BLaER1 (cell line): ENCODE measurements around the gene GNG10.
"Not testable (repeated sequence)": the region's sequence is repeated elsewhere in the genome, so short reads cannot be mapped to it uniquely, and the experiment has no call there.

Experiments
- H3K27ac ChIP-seq: shearing (Covaris generic); formaldehyde crosslinking; 2 replicates; pipeline ENCODE4 v1.8.1; 2022
- H3K27me3 ChIP-seq: shearing (Covaris generic); formaldehyde crosslinking; 2 replicates; pipeline ENCODE4 v1.8.1; 2022
- H3K36me3 ChIP-seq: shearing (Covaris generic); formaldehyde crosslinking; 2 replicates; pipeline ENCODE4 v1.8.1; 2022
- H3K4me1 ChIP-seq: shearing (Covaris generic); formaldehyde crosslinking; 2 replicates; pipeline ENCODE4 v1.8.1; 2022
- H3K4me2 ChIP-seq: shearing (Covaris generic); formaldehyde crosslinking; 2 replicates; pipeline ENCODE4 v1.8.1; 2022
- H3K4me3 ChIP-seq: shearing (Covaris generic); formaldehyde crosslinking; 2 replicates; pipeline ENCODE4 v1.8.1; 2022
- H3K9ac ChIP-seq: shearing (Covaris generic); formaldehyde crosslinking; 2 replicates; pipeline ENCODE4 v1.8.1; 2022
- H3K9me3 ChIP-seq: shearing (Covaris generic); formaldehyde crosslinking; 2 replicates; pipeline ENCODE4 v1.8.1; 2022
- H4K20me1 ChIP-seq: shearing (Covaris generic); formaldehyde crosslinking; 2 replicates; pipeline ENCODE4 v1.8.1; 2022
- Cebpa-rat ChIP-seq: shearing (Covaris generic); IDR thresholded peaks from 2 replicates; pipeline ENCODE4 v1.8.1; 2022

GNG10 gene

DNA sequence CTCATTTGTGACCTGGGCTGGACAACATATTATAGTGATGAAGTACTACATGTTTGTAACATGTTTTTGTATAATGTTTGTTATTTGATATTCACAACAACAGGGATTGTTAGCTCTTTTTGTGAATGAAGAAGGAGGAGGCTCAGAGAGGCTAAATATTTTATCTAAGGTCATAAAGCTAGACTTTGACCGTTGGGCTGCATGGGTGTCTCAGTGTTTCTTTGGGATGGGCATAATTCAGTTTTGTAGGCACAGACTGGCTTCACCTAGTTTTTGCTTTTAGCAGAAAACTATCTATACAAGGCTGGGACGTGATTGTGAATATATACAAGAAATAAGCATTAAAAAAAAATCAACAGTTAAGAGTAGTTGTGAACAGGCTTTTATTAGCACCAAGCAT lies 15.0 kb upstream of the GNG10 start:
- Histone ChIP-seq H3K4me2 (no peak overlapping the region), H3K27ac (no peak overlapping the region), H3K9ac (no peak overlapping the region), H3K4me3 (no peak overlapping the region), H3K9me3 (no peaks in the 10 kb centered on the region), H3K27me3 (no peaks in the 10 kb centered on the region), H3K36me3 (peaks cover 85% of the 10 kb centered on the region), H4K20me1 (peaks cover 12% of the 10 kb centered on the region; the same call in 1 of the 2 replicates), H3K4me1 (no peaks in the 10 kb centered on the region)
- no peak for TF ChIP-seq Cebpa-rat

DNA sequence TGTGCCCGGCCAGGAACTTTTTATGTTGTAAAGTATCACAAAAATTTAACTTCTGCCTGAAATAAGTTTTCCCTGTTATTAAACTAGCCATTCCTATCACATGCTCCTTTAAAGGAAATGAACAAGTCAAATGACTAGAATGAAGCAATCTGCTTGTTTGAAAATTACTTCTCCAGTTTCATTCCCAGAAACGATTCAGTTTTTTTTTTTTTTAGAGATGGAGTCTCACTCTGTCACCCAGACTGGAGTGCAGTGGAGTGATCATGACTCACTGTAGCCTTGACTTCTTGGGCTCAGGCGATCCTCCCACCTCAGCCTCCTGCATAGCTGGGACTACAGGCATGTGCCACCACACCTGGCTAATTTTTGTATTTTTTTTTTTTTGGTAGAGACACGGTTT lies 13.3 kb upstream of the GNG10 start:
- H3K27me3 ChIP-seq, result no peaks in the 10 kb centered on the region
- no peaks in the 10 kb centered on the region for H3K4me1 ChIP-seq
- no peak overlapping the region for H3K27ac ChIP-seq
- H3K36me3 ChIP-seq, result peaks cover 85% of the 10 kb centered on the region
- H3K9me3 ChIP-seq, result no peaks in the 10 kb centered on the region
- TF ChIP-seq Cebpa-rat, result no peak
- H3K4me2 ChIP-seq, result no peak overlapping the region
- H4K20me1 ChIP-seq, result peaks cover 6% of the 10 kb centered on the region; the same call in 1 of the 2 replicates
- no peak overlapping the region for H3K4me3 ChIP-seq
- H3K9ac ChIP-seq, result no peak overlapping the region

DNA sequence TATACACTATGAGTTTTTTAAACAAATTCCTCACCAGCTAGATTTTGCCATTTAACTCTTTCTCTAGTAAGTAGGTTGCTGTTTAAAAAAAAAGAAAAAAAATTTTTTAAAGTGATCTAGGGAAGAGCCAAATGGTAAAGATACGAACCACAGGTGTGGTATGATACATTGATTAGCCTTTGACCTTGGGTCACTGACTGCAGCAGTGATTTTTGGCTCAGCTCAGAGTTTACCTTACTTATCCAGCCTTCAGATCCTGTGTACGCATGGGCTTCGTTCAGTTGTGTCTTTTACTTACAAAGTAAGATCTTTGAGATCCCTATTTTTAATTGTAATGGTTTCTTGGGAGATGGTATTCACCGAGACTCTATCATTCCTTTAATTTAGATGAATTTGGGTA lies 12.4 kb upstream of the GNG10 start:
- no peaks in the 10 kb centered on the region for H3K4me1 ChIP-seq
- no peak for TF ChIP-seq Cebpa-rat
- H3K36me3 ChIP-seq, result peaks cover 82% of the 10 kb centered on the region
- no peak overlapping the region for H3K27ac ChIP-seq
- H3K27me3 ChIP-seq, result no peaks in the 10 kb centered on the region
- H3K4me3 ChIP-seq, result no peak overlapping the region
- H4K20me1 ChIP-seq, result no peaks in the 10 kb centered on the region; the same call in 1 of the 2 replicates
- H3K9ac ChIP-seq, result no peak overlapping the region
- no peak overlapping the region for H3K4me2 ChIP-seq
- no peaks in the 10 kb centered on the region for H3K9me3 ChIP-seq

DNA sequence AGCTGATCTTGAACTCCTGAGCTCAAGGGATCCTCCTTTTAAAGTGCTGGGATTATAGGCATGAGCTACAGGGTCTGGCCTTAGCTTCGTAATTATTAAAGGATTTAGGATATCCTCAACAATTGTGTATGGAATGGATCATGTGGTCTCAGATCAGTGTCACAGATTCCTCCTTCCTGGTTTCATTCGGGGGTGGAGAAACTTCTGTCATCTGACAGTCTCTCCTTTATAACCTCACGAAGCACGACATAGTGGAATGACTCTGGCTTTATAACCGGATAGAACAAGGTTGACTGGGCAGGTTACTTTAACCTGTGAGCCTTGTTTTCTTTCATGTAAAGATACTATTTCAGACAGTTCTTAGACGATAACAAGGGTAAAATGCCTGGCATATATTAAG lies 4.4 kb upstream of the GNG10 start:
- TF ChIP-seq Cebpa-rat, result no peak
- peaks cover 6% of the 10 kb centered on the region; the same call in 1 of the 2 replicates for H3K4me1 ChIP-seq
- no peaks in the 10 kb centered on the region for H3K9me3 ChIP-seq
- H3K9ac ChIP-seq, result no peak overlapping the region
- H3K27me3 ChIP-seq, result no peaks in the 10 kb centered on the region
- H3K36me3 ChIP-seq, result peaks cover 24% of the 10 kb centered on the region
- no peak overlapping the region for H3K4me2 ChIP-seq
- H3K27ac ChIP-seq, result no peak overlapping the region
- H4K20me1 ChIP-seq, result no peaks in the 10 kb centered on the region
- H3K4me3 ChIP-seq, result no peak overlapping the region

DNA sequence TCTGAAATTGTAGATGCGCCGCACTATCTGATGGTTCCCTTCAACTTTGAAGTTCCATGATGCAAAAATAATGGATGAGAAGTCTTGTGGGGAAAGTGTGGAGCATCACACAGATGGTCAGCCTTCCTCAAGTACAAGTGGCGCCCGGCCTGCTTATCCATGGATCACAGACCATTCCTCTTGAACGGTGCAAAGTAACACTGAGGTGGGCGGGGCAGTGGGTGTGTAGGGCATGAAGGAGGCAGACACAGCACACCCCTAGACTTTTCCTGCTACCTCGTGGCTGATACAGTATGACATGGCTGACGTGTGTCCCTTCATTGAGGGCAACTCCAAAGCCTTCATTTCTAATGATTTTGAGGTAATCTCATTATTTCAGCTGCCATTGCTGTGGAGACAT lies 2.5 kb upstream of the GNG10 start:
- H3K9ac ChIP-seq, result no peak overlapping the region
- H3K4me2 ChIP-seq, result no peak overlapping the region
- H3K9me3 ChIP-seq, result no peaks in the 10 kb centered on the region
- H3K36me3 ChIP-seq, result peaks cover 17% of the 10 kb centered on the region
- H3K4me3 ChIP-seq, result no peak overlapping the region
- no peak overlapping the region for H3K27ac ChIP-seq
- H3K4me1 ChIP-seq, result peaks cover 22% of the 10 kb centered on the region
- TF ChIP-seq Cebpa-rat, result no peak
- peaks cover 15% of the 10 kb centered on the region for H4K20me1 ChIP-seq
- H3K27me3 ChIP-seq, result no peaks in the 10 kb centered on the region

DNA sequence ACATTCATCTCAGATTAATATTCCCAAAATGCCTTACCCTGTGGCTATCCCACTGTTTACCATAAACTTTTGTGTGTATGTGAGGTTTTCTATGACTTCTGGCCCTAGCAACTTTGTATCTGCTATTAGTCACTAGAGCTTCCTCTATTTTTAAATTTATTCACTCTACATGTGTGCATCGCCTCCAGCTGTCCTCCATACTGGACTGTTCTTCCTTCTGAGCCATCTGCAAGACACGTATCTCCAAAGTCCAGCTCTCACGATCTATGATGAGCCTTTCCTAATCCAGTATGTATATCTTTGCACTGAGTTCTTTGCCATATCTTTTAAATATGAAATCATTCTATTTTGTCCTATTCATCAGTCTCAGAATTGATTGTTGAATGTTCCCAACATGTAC lies 1.7 kb upstream of the GNG10 start:
- Histone ChIP-seq H4K20me1 (peaks cover 23% of the 10 kb centered on the region), H3K9ac (no peak overlapping the region), H3K9me3 (no peaks in the 10 kb centered on the region), H3K27me3 (no peaks in the 10 kb centered on the region), H3K36me3 (peaks cover 17% of the 10 kb centered on the region), H3K27ac (no peak overlapping the region), H3K4me3 (no peak overlapping the region), H3K4me2 (no peak overlapping the region), H3K4me1 (peaks cover 22% of the 10 kb centered on the region)
- TF ChIP-seq Cebpa-rat, result no peak

DNA sequence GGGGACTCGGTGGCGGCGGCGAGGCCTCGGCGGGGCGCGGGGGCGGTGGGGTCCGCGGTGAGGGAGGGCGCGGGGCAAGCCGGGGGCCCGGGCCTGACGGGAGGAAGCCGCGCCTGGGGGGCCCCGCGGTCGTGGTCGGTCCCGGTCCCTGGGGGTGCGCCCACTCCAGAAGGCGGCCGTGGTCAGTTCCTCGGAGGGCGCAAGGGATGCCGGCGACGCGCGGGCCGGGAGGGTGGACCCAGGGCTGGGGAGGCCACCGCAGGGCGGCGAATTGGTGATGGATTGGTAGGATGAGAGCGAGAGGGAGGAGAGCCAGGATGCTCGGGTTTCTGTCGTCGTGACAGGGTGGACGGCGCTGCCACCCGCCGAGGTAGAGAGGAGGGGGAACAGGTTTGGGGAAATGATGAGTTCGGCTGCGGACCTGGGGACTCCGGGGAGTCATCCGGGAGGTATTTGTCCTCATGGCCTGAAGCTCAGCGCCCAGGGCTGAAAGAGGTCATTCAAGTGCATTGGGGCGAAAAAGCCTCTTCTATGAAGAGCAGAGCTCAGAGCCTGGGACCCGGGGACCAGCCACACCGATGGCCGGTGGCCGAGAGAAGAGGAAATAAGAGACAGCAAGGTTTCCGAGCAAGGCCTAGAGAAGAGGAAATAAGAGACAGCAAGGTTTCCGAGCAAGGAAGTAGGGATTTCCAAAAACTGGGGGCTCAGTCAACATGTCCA lies 557 bp downstream of the GNG10 start:
- H3K4me2 ChIP-seq, result peak overlapping the region; percentile 94
- no peaks in the 10 kb centered on the region for H3K9me3 ChIP-seq
- H3K4me3 ChIP-seq, result peak overlapping the region; percentile 91
- peaks cover 29% of the 10 kb centered on the region for H3K36me3 ChIP-seq
- H3K27ac ChIP-seq, result peak overlapping the region; percentile 81
- no peak for TF ChIP-seq Cebpa-rat
- H3K4me1 ChIP-seq, result peaks cover 22% of the 10 kb centered on the region
- H3K9ac ChIP-seq, result peak overlapping the region; percentile 88
- peaks cover 45% of the 10 kb centered on the region for H4K20me1 ChIP-seq
- no peaks in the 10 kb centered on the region for H3K27me3 ChIP-seq

DNA sequence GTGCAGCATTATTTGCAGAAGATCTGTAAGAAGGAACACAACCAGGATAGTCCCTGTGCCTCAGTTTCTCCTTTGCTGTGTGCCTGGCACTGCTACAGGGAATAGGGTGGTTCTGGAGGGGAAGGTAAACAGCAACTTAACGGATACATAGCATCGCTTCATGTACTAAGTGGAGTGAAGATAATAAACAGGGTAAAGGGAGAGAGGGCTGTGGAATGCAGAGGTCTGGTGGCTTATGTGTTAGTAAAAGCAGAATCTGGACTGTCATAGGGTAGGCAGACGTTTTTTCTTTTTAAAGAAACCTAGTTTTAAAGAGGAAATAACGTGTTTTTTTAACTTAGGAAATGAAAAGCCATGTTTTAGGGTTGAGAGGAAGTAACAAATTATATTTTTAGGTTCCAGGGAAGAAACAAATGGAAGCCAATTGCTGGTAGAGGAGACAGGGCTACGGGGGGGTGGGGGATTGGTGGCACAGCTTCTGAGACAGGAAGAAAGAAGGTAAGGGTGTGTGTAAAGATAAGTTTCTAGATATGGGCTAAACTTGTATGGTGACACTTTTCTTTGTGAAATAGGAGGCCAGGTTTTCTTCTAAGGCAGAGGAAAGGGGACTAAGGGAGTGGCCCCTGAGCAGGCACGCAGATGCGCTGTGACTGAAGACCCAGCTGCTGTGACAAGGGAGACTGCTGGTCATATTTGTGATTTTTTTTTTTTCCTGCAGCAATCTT lies 1.3 kb downstream of the GNG10 start:
- peak overlapping the region; percentile 88 for H3K9ac ChIP-seq
- H3K4me3 ChIP-seq, result peak overlapping the region; percentile 91
- peaks cover 36% of the 10 kb centered on the region for H3K36me3 ChIP-seq
- no peaks in the 10 kb centered on the region for H3K27me3 ChIP-seq
- H3K27ac ChIP-seq, result peak overlapping the region; percentile 81
- TF ChIP-seq Cebpa-rat, result no peak
- H4K20me1 ChIP-seq, result peaks cover 50% of the 10 kb centered on the region
- peak overlapping the region; percentile 94 for H3K4me2 ChIP-seq
- H3K4me1 ChIP-seq, result peaks cover 22% of the 10 kb centered on the region
- H3K9me3 ChIP-seq, result no peaks in the 10 kb centered on the region

DNA sequence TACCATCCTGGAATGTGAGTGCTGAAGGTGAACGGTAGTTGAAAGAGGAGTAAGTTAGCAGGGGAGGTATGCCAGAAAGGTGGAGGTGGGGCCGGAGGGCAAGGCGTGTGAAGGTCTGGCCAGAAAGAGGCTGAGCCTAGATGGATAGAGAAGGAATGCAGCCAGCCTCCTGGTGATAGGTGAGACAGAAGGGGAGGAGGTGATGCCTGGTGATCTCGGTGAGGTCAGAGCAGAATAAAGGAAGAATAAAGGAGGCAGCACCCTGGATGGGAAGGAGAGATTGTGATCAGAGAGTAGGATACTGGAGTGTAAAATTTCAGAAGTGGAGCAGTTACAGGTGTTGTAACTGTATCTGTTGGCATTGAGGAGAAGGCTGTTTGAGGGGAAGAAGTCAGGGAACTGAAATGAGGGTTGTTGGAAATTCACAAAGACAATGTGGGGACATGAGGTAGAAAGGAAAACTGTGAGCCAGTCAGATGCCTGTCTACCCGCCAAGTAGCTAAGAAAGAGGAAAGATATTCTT lies 2.0 kb downstream of the GNG10 start:
- H3K4me1 ChIP-seq, result peaks cover 22% of the 10 kb centered on the region
- no peak for TF ChIP-seq Cebpa-rat

DNA sequence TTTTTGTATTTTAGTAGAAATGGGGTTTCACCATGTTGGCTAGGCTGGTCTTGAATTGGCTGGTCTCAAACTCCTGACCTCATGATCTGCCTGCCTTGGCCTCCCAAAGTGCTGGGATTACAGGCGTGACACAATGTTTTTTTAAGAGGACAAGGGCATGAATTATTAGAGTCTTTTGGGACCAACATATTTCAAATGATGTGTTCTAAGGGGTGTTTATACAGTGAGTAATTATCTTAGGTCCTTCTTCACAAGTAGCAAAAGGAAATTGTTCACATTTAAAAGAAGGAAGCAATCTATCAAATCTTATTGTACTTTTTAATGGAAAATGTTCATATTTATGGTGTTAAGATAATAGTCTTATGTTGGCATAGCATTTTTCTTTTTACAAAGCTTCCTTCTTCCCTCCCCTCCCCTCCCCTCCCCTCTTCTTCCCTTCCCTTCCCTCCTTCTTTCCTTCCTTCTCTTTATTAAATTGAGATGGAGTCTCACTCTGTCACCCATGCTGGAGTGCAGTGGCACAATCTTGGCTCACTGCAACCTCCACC lies 6.7 kb downstream of the GNG10 start:
- Histone ChIP-seq H3K4me3 (no peak overlapping the region), H3K4me1 (peaks cover 7% of the 10 kb centered on the region), H3K9me3 (no peaks in the 10 kb centered on the region), H3K27me3 (no peaks in the 10 kb centered on the region), H3K27ac (no peak overlapping the region), H3K36me3 (peaks cover 62% of the 10 kb centered on the region), H3K9ac (no peak overlapping the region), H3K4me2 (no peak overlapping the region), H4K20me1 (peaks cover 50% of the 10 kb centered on the region)
- TF ChIP-seq Cebpa-rat, result no peak

More for the DNA sequence above, 2.0 kb downstream of the GNG10 start:
- peak overlapping the region; percentile 88 for H3K9ac ChIP-seq
- H3K4me3 ChIP-seq, result peak overlapping the region; percentile 91
- H3K4me2 ChIP-seq, result peak overlapping the region; percentile 94
- peak overlapping the region; percentile 81; the same call in 1 of the 2 replicates for H3K27ac ChIP-seq
- H3K27me3 ChIP-seq, result no peaks in the 10 kb centered on the region
- H3K36me3 ChIP-seq, result peaks cover 41% of the 10 kb centered on the region
- peaks cover 53% of the 10 kb centered on the region for H4K20me1 ChIP-seq
- no peaks in the 10 kb centered on the region for H3K9me3 ChIP-seq

DNA sequence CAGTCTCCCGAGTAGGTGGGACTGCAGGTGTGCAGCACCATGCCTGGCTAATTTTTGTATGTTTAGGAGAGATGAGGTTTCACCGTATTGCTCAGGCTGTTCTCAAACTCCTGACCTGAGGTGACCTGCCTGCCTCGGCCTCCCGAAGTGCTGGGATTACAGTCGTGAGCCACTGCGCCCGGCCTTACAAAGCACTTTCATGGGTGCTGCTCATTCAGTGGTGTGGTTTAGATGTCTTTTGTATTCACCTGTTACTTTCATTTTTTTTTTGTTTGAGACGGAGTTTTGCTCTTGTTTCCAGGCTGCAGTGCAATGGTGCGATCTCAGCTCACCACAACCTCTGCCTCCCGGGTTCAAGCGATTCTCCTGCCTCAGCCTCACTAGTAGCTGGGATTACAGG lies 7.2 kb downstream of the GNG10 start:
- Histone ChIP-seq H4K20me1 (peaks cover 45% of the 10 kb centered on the region), H3K36me3 (peaks cover 62% of the 10 kb centered on the region)
- not testable (repeated sequence) for H3K27me3 ChIP-seq, H3K9me3 ChIP-seq, H3K4me1 ChIP-seq, H3K4me2 ChIP-seq, H3K9ac ChIP-seq, H3K4me3 ChIP-seq, H3K27ac ChIP-seq
